Ramos (cell line): Measurements from ENCODE around the gene IQSEC2.

Experiments used
- in situ Hi-C: fragments of 300-500 bp; cut with MboI; formaldehyde crosslinking; loops from one replicate; pipeline ENCODE4 v1.14.3; 2022; ENCODE audit warnings: low sequenced_read_pairs; ENCODE audit not compliant: unreplicated experiment

IQSEC2 gene

DNA sequence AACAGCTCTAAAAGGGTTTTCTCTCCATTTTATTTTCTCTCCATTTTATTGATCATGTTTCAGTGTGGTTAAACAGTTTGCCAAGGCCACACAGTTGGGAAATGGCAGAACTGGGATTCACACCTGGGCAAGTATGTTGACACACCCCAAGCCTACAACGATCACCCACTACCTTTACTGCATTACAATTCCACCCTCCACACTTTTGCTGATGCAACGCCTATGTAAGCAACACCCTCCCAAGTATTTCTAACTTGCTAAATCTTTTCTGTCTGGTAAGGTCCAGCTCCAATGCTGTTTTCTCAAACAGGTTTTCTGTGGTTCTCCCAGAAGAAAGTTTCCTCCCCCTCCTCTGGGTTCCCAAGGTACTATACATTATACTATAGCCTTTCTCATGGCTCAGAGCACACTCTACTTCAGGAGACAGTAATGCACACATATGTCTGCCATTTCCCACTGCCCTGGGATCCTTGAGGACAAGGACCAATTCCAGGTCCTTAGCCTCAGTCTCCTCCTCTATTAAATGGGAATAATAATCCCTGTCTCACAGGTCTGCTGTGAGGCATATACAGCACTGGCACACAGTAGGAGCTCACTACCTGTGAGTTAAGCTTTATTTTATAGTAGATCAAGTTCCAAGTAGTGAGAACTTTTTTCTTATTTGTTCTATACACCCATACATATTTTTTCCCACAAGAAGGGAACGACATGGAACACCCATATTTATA, 27.9 kb downstream of the IQSEC2 start:
- in situ Hi-C loops: no loop called here

GRCh38 chrX:53251307-53251706, 30.1 kb downstream of the IQSEC2 start:
- in situ Hi-C loops: no loop called here

- in situ Hi-C loops: no loop called here
Measured at GRCh38 chrX:53250556-53250955, 30.8 kb downstream of the IQSEC2 start.

DNA sequence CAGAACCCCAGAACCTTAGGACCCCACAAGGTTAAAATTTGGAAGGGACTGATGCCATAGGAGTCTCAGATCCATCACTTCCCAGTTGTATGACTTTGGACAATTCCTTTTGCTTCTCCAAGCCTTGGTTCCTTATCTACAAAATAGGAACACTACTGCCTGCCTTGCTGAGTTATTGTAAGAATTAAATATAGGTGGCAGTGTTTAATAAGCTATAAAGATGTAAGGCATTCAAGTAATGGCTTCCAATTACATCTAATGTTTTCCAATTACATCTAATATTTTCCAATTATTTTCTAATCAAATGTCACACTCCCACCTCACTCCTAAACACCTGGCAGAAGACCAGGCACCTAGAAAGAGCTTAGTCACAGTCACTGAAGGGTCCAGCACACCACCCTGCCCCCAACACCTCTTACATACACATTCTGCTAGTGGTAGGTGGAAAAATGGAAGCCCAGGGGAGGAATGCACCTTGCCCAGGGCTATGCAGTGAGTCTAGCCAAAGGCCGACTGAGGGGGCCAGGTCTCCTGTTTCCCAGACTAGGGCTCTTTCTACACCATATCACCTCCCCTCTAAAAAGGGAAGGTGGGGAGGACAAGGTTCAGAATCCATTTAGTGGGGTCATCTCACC, 31.9 kb downstream of the IQSEC2 start:
- in situ Hi-C loops: no loop called here

GRCh38 chrX:53247928-53248327, 33.5 kb downstream of the IQSEC2 start:
- in situ Hi-C loops: no loop called here

GRCh38 chrX:53246231-53246630, 35.2 kb downstream of the IQSEC2 start:
- in situ Hi-C loops: no loop called here

DNA sequence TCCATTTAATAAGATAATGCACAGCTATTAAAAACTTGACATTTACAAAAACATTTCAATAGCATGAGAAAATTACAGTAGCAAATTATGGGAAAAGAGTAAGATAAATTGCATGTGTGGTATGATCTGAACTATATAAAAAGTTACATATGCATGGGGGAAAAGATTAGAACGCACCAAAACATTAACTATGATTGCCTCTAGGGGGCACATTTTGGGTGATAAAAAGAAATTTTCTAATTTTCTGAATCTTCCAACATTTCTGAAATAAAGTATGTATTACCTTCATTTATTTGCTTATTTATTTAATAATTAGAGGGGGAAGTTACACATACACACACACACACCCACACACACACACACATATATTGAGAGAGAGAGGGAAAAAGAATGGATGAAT, 36.8 kb downstream of the IQSEC2 start:
- in situ Hi-C loops: no loop called here

- in situ Hi-C loops: no loop called here
Measured at GRCh38 chrX:53242310-53242709, 39.1 kb downstream of the IQSEC2 start.

DNA sequence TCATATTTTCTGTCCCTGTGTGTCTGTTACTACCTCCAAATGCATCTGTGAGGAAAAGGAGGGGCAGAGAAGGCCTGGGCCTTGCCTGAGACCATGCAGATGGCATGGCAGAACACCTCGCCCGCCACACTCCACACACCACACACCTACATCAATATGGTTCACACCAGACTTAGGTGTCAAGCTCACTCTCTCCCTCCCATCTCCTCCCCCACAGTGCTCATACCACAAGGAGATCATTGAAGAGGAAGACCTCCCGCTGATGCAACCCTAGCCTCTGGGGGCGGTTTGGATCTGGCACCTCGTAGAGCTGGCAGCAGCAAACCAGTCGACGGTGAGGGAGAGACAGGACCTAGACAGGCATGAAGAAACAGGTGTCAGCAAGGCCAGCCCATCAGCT, 39.8 kb downstream of the IQSEC2 start:
- in situ Hi-C loops: no loop called here

GRCh38 chrX:53239474-53239873, 41.9 kb downstream of the IQSEC2 start:
- in situ Hi-C loops: no loop called here

GRCh38 chrX:53237056-53237455, 44.3 kb downstream of the IQSEC2 start:
- in situ Hi-C loops: no loop called here

DNA sequence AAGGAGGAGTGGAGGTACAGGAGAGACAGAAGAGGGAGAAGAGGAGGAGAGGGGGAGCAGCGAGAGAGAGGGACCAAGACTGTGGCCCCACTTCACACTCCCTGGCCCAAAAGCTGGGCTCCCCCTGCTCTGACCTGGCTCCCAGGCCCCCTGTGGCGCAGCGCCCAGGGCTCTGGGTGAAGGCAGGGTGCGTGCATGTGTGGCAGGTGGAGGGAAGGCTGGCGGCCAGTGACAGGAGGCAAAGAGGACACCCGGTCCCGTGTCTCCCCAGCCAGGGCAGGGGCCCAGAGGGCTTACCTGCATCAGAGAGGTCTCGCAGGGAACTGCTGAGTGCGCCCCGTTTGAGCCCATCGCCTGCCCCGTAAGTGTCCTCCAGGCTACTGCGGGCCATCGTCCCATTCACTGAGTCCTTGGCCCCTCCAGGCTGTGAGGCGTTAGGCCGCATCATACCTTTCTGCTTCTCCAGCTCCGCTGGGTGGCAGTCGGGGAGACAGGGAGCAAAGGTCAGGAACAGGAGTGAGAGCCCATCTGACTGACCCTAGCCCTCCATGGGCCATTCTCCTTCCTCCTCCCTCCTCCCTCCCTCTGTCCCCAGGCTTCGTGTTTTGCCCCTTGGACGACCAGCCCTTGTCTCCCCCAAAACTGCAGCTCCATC, 45.2 kb downstream of the IQSEC2 start:
- in situ Hi-C loops: no loop called here

GRCh38 chrX:53235566-53235965, 45.8 kb downstream of the IQSEC2 start:
- in situ Hi-C loops: no loop called here

GRCh38 chrX:53234484-53234883, 46.9 kb downstream of the IQSEC2 start:
- in situ Hi-C loops: no loop called here

- in situ Hi-C loops: no loop called here
Measured at GRCh38 chrX:53233536-53233935, 47.8 kb downstream of the IQSEC2 start.

- in situ Hi-C loops: no loop called here
Measured at GRCh38 chrX:53230116-53230515, 51.3 kb downstream of the IQSEC2 start.

GRCh38 chrX:53227224-53227765, 54.1 kb downstream of the IQSEC2 start:
- in situ Hi-C loops: no loop called here

GRCh38 chrX:53224860-53225797, 56.3 kb downstream of the IQSEC2 start, which contains the start of gene KDM5C:
Gene KDM5C (minus strand): TSS chrX:53225207. CDS start chrX:53224889, 318 bp downstream.
- in situ Hi-C loops: no loop called here

- in situ Hi-C loops: no loop called here
Measured at GRCh38 chrX:53223955-53224859, 57.2 kb downstream of the IQSEC2 start.
